ENCODE measurements around the gene CD200R1L. TPM values are rescaled to one million over a fixed set of nuclear protein-coding genes. Genes with fewer than 3 reads are reported as not detected.

The CD200R1L gene
- total RNA-seq, 2 donors from 2014 or later, result not detected

GRCh38 chr3:112794622-112795172 lies 52.0 kb downstream of the CD200R1L start:
- H3K27ac Mint-ChIP-seq, result peak overlapping the region; percentile 86
- peak overlapping the region; percentile 57 for H3K4me3 Mint-ChIP-seq
- peak; percentile 66 for ATAC-seq
- no peak for DNase-seq
- peaks cover 23% of the 10 kb centered on the region for H3K4me1 Mint-ChIP-seq
- no peaks in the 10 kb centered on the region for H3K27me3 Mint-ChIP-seq
- H3K9me3 ChIP-seq (ENCODE audit: control insufficient read depth, low read length, poor library complexity, severe bottlenecking), result no peaks in the 10 kb centered on the region
- no peaks in the 10 kb centered on the region for H3K36me3 Mint-ChIP-seq (ENCODE audit: low read depth)

GRCh38 chr3:112793326-112794081 lies 53.2 kb downstream of the CD200R1L start:
- H3K36me3 Mint-ChIP-seq (ENCODE audit: low read depth), result no peaks in the 10 kb centered on the region
- DNase-seq (no peak), ATAC-seq (no peak)
- H3K27ac Mint-ChIP-seq, result peak overlapping the region; percentile 86
- peak overlapping the region; percentile 39 for H3K4me3 Mint-ChIP-seq
- no peaks in the 10 kb centered on the region for H3K9me3 ChIP-seq (ENCODE audit: control insufficient read depth, low read length, poor library complexity, severe bottlenecking)
- peaks cover 23% of the 10 kb centered on the region for H3K4me1 Mint-ChIP-seq
- H3K27me3 Mint-ChIP-seq, result no peaks in the 10 kb centered on the region

- DNase-seq, result no peak
- no peaks in the 10 kb centered on the region for H3K36me3 Mint-ChIP-seq (ENCODE audit: low read depth)
- H3K4me3 Mint-ChIP-seq, result no peak overlapping the region
- H3K27me3 Mint-ChIP-seq, result no peaks in the 10 kb centered on the region
- H3K4me1 Mint-ChIP-seq, result peaks cover 23% of the 10 kb centered on the region
- H3K27ac Mint-ChIP-seq, result no peak overlapping the region
- no peaks in the 10 kb centered on the region for H3K9me3 ChIP-seq (ENCODE audit: control insufficient read depth, low read length, poor library complexity, severe bottlenecking)
- no peak for ATAC-seq
Measured at GRCh38 chr3:112791736-112792135, 54.9 kb downstream of the CD200R1L start.

- no peak overlapping the region for H3K27ac Mint-ChIP-seq
- H3K9me3 ChIP-seq (ENCODE audit: control insufficient read depth, low read length, poor library complexity, severe bottlenecking), result no peaks in the 10 kb centered on the region
- no peaks in the 10 kb centered on the region for H3K27me3 Mint-ChIP-seq
- H3K36me3 Mint-ChIP-seq (ENCODE audit: low read depth), result no peaks in the 10 kb centered on the region
- peaks cover 18% of the 10 kb centered on the region for H3K4me1 Mint-ChIP-seq
- no peak overlapping the region for H3K4me3 Mint-ChIP-seq
- ATAC-seq (no peak), DNase-seq (no peak)
Measured at GRCh38 chr3:112789787-112790186, 56.9 kb downstream of the CD200R1L start.

GRCh38 chr3:112786881-112787579 lies 59.6 kb downstream of the CD200R1L start:
- no peaks in the 10 kb centered on the region for H3K27me3 Mint-ChIP-seq
- DNase-seq, result no peak
- no peak overlapping the region for H3K4me3 Mint-ChIP-seq
- no peak for ATAC-seq
- no peaks in the 10 kb centered on the region for H3K4me1 Mint-ChIP-seq
- no peaks in the 10 kb centered on the region for H3K9me3 ChIP-seq (ENCODE audit: control insufficient read depth, low read length, poor library complexity, severe bottlenecking)
- no peaks in the 10 kb centered on the region for H3K36me3 Mint-ChIP-seq (ENCODE audit: low read depth)
- no peak overlapping the region for H3K27ac Mint-ChIP-seq

- no peaks in the 10 kb centered on the region for H3K27me3 Mint-ChIP-seq
- no peak for ATAC-seq
- H3K4me3 Mint-ChIP-seq, result no peak overlapping the region
- H3K27ac Mint-ChIP-seq, result no peak overlapping the region
- H3K4me1 Mint-ChIP-seq, result no peaks in the 10 kb centered on the region
- no peaks in the 10 kb centered on the region for H3K36me3 Mint-ChIP-seq (ENCODE audit: low read depth)
- no peaks in the 10 kb centered on the region for H3K9me3 ChIP-seq (ENCODE audit: control insufficient read depth, low read length, poor library complexity, severe bottlenecking)
- DNase-seq, result no peak
Measured at GRCh38 chr3:112786002-112786590, 60.6 kb downstream of the CD200R1L start.

GRCh38 chr3:112785321-112786001 lies 61.2 kb downstream of the CD200R1L start:
- no peaks in the 10 kb centered on the region for H3K27me3 Mint-ChIP-seq
- DNase-seq (no peak), ATAC-seq (no peak)

GRCh38 chr3:112782491-112782890 lies 64.2 kb downstream of the CD200R1L start:
- DNase-seq (no peak), ATAC-seq (no peak)
- peaks cover 9% of the 10 kb centered on the region for H3K4me1 Mint-ChIP-seq
- H3K27ac Mint-ChIP-seq, result no peak overlapping the region
- no peaks in the 10 kb centered on the region for H3K27me3 Mint-ChIP-seq
- H3K36me3 Mint-ChIP-seq (ENCODE audit: low read depth), result no peaks in the 10 kb centered on the region
- H3K9me3 ChIP-seq (ENCODE audit: control insufficient read depth, low read length, poor library complexity, severe bottlenecking), result no peaks in the 10 kb centered on the region
- no peak overlapping the region for H3K4me3 Mint-ChIP-seq

More at GRCh38 chr3:112785321-112786001, 61.2 kb downstream of the CD200R1L start:
- Mint-ChIP-seq H3K27ac (no peak overlapping the region), H3K4me1 (no peaks in the 10 kb centered on the region), H3K4me3 (no peak overlapping the region), H3K36me3 (ENCODE audit: low read depth) (no peaks in the 10 kb centered on the region)
- H3K9me3 ChIP-seq (ENCODE audit: control insufficient read depth, low read length, poor library complexity, severe bottlenecking), result no peaks in the 10 kb centered on the region

- H3K36me3 Mint-ChIP-seq (ENCODE audit: low read depth), result no peaks in the 10 kb centered on the region
- no peak overlapping the region for H3K27ac Mint-ChIP-seq
- ATAC-seq (no peak), DNase-seq (no peak)
- no peaks in the 10 kb centered on the region for H3K9me3 ChIP-seq (ENCODE audit: control insufficient read depth, low read length, poor library complexity, severe bottlenecking)
- no peaks in the 10 kb centered on the region for H3K27me3 Mint-ChIP-seq
- peaks cover 9% of the 10 kb centered on the region for H3K4me1 Mint-ChIP-seq
- H3K4me3 Mint-ChIP-seq, result no peak overlapping the region
Measured at GRCh38 chr3:112781599-112781998, 65.1 kb downstream of the CD200R1L start.

- Mint-ChIP-seq H3K4me3 (no peak overlapping the region), H3K36me3 (ENCODE audit: low read depth) (no peaks in the 10 kb centered on the region), H3K27me3 (no peaks in the 10 kb centered on the region), H3K27ac (no peak overlapping the region), H3K4me1 (peaks cover 20% of the 10 kb centered on the region)
- ATAC-seq (no peak), DNase-seq (no peak)
- H3K9me3 ChIP-seq (ENCODE audit: control insufficient read depth, low read length, poor library complexity, severe bottlenecking), result no peaks in the 10 kb centered on the region
Measured at GRCh38 chr3:112779558-112780480, 66.8 kb downstream of the CD200R1L start.

- H3K36me3 Mint-ChIP-seq (ENCODE audit: low read depth), result no peaks in the 10 kb centered on the region
- no peaks in the 10 kb centered on the region for H3K9me3 ChIP-seq (ENCODE audit: control insufficient read depth, low read length, poor library complexity, severe bottlenecking)
- H3K4me1 Mint-ChIP-seq, result peaks cover 28% of the 10 kb centered on the region
- no peak overlapping the region for H3K27ac Mint-ChIP-seq
- DNase-seq (no peak), ATAC-seq (no peak)
- H3K27me3 Mint-ChIP-seq, result no peaks in the 10 kb centered on the region
- no peak overlapping the region for H3K4me3 Mint-ChIP-seq
Measured at GRCh38 chr3:112779011-112779410, 67.7 kb downstream of the CD200R1L start.

GRCh38 chr3:112778353-112778948 lies 68.2 kb downstream of the CD200R1L start:
- ATAC-seq (no peak), DNase-seq (no peak)
- H3K9me3 ChIP-seq (ENCODE audit: control insufficient read depth, low read length, poor library complexity, severe bottlenecking), result no peaks in the 10 kb centered on the region
- H3K4me3 Mint-ChIP-seq, result no peak overlapping the region
- peaks cover 31% of the 10 kb centered on the region for H3K4me1 Mint-ChIP-seq
- no peaks in the 10 kb centered on the region for H3K36me3 Mint-ChIP-seq (ENCODE audit: low read depth)
- no peak overlapping the region for H3K27ac Mint-ChIP-seq
- no peaks in the 10 kb centered on the region for H3K27me3 Mint-ChIP-seq
